CD14-positive monocyte (primary cell): Measurements from ENCODE around the gene KMT2B. TPM values are rescaled to one million over a fixed set of nuclear protein-coding genes. Genes with fewer than 3 reads are reported as not detected.
A peak's percentile ranks its signal among the peaks of the same experiment; 100 is the strongest.

Source experiments
- DNase-seq, 3 donors: peaks; one replicate each; pipeline ENCODE4 v3.0.0-alpha.2; 2011 to 2022
- H2AFZ ChIP-seq: 2 replicates; pipeline ENCODE4 v1.6.0; 2012; ENCODE audit warnings: mild to moderate bottlenecking, low read depth, low read length, inconsistent platforms; ENCODE audit not compliant: insufficient read depth, poor library complexity, severe bottlenecking
- H3K27ac ChIP-seq, 2 donors: 1 replicate in 1 of 2; 2 replicates in 1 of 2; pipeline ENCODE4 v1.5.1; 2012 to 2013; ENCODE audit warnings: low read length in 2 of 2, control low read depth in 1 of 2, inconsistent platforms in 1 of 2, low read depth in 1 of 2, mild to moderate bottlenecking in 1 of 2
- H3K27me3 ChIP-seq, 2 donors: one replicate each; pipeline versions ENCODE4 v1.6.0 to v1.6.1; 2011 to 2013; ENCODE audit warnings: low read length in 2 of 2; ENCODE audit not compliant: control insufficient read depth in 2 of 2, insufficient read depth in 2 of 2
- H3K36me3 ChIP-seq, 2 donors: replicated peaks in 1 of 2; 1 replicate in 1 of 2; 2 replicates in 1 of 2; pipeline versions ENCODE4 v1.5.1 to v1.6.1; 2012 to 2013; ENCODE audit warnings: low read length in 2 of 2, control low read depth in 1 of 2, inconsistent platforms in 1 of 2, mild to moderate bottlenecking in 1 of 2; ENCODE audit not compliant: insufficient read depth in 2 of 2, control insufficient read depth in 1 of 2
- H3K4me1 ChIP-seq, 2 donors: 1 replicate in 1 of 2; 2 replicates in 1 of 2; pipeline versions ENCODE4 v1.5.1 to v1.6.1; 2012 to 2013; ENCODE audit warnings: low read length in 2 of 2, control low read depth in 1 of 2, inconsistent platforms in 1 of 2, mild to moderate bottlenecking in 1 of 2, moderate library complexity in 1 of 2; ENCODE audit not compliant: insufficient read depth in 2 of 2, control insufficient read depth in 1 of 2
- H3K4me2 ChIP-seq: replicated peaks from 2 replicates; pipeline ENCODE3; 2012; ENCODE audit warnings: low read length, moderate library complexity, mild to moderate bottlenecking; ENCODE audit not compliant: poor library complexity, severe bottlenecking; ENCODE audit errors: extremely low read depth
- H3K4me3 ChIP-seq, 3 experiments: fragments of 200-600 bp in 1 of 3; sonication (generic) in 1 of 3; replicated peaks in 1 of 3; 1 replicate in 2 of 3; 2 replicates in 1 of 3; pipeline ENCODE4 v1.5.1; 2011 to 2013; ENCODE audit warnings: low read length in 3 of 3, mild to moderate bottlenecking in 3 of 3, control low read depth in 2 of 3, low read depth in 2 of 3, inconsistent platforms in 1 of 3, moderate library complexity in 1 of 3
- H3K79me2 ChIP-seq: 2 replicates; pipeline ENCODE4 v1.6.0; 2012; ENCODE audit warnings: mild to moderate bottlenecking, control low read depth, inconsistent platforms, low read length, moderate library complexity; ENCODE audit not compliant: insufficient read depth
- H3K9ac ChIP-seq: 2 replicates; pipeline ENCODE4 v1.6.0; 2017; ENCODE audit warnings: low read length, mild to moderate bottlenecking; ENCODE audit not compliant: insufficient read depth, poor library complexity, severe bottlenecking
- H3K9me3 ChIP-seq, 2 donors: replicated peaks in 1 of 2; 1 replicate in 1 of 2; 2 replicates in 1 of 2; pipeline versions ENCODE4 v1.5.1 to v1.6.1; 2012 to 2013; ENCODE audit warnings: low read length in 2 of 2, control low read depth in 1 of 2; ENCODE audit not compliant: control insufficient read depth in 1 of 2, insufficient read depth in 1 of 2
- H4K20me1 ChIP-seq: 2 replicates; pipeline ENCODE4 v1.6.0; 2012; ENCODE audit warnings: mild to moderate bottlenecking, low read length, control low read depth, moderate library complexity; ENCODE audit not compliant: insufficient read depth
- H3K27ac Mint-ChIP-seq, 7 donors: one replicate each; pipeline ENCODE4 v1.8.0; 2020; ENCODE audit warnings: mild to moderate bottlenecking in 7 of 7, mixed read lengths in 7 of 7, moderate library complexity in 6 of 7, inconsistent platforms in 2 of 7
- H3K27me3 Mint-ChIP-seq, 3 donors: one replicate each; pipeline ENCODE4 v1.8.0; 2021 to 2022; ENCODE audit warnings: low read depth in 3 of 3, mild to moderate bottlenecking in 3 of 3, mixed read lengths in 3 of 3, moderate library complexity in 3 of 3, inconsistent platforms in 1 of 3
- H3K36me3 Mint-ChIP-seq, 2 donors: one replicate each; pipeline ENCODE4 v1.8.0; 2020; ENCODE audit warnings: mixed read lengths in 2 of 2, inconsistent platforms in 1 of 2, mild to moderate bottlenecking in 1 of 2
- H3K4me1 Mint-ChIP-seq: one replicate; pipeline ENCODE4 v1.8.0; 2020; ENCODE audit warnings: mild to moderate bottlenecking, mixed read lengths
- H3K4me3 Mint-ChIP-seq, 2 donors: one replicate each; pipeline ENCODE4 v1.8.0; 2020; ENCODE audit warnings: mild to moderate bottlenecking in 2 of 2, mixed read lengths in 2 of 2, moderate library complexity in 1 of 2
- H3K9me3 Mint-ChIP-seq, 7 donors: one replicate each; pipeline ENCODE4 v1.8.0; 2020 to 2022; ENCODE audit warnings: mixed read lengths in 7 of 7, mild to moderate bottlenecking in 6 of 7, moderate library complexity in 6 of 7, inconsistent platforms in 2 of 7
- WGBS: methylation state at CpG from one replicate; pipeline ENCODE4 v1.1.5; 2013; ENCODE audit warnings: missing lambda C conversion rate; ENCODE audit not compliant: insufficient coverage; 5-methylcytosine and 5-hydroxymethylcytosine counted together
- intact Hi-C, 2 donors: fragments of 100-400 bp; cut with micrococcal nuclease; formaldehyde crosslinking; loops; one replicate each; pipeline versions ENCODE4 v1.15.0 to v1.15.1; 2023
- polyA plus RNA-seq, 3 donors: library from polyadenylated mRNA; depleted of rRNA in 1 of 3; unstranded in 2 of 3; stranded (reverse) in 1 of 3; fragments of 300-500 nt in 2 of 3; fragments of >200 nt in 1 of 3; fragmentation: Illumina TruSeq in 2 of 3; gene quantifications; 1 replicate in 2 of 3; 2 replicates in 1 of 3; pipeline ENCODE4 v1.2.3, GENCODE V29; 2012 to 2021
- TF ChIP-seq, protein P1 (sequence below): fragments of 200-600 bp; IDR thresholded peaks from one replicate; pipeline ENCODE4 v1.8.0; 2022; ENCODE audit warnings: antibody characterized with exemption, mild to moderate bottlenecking

Gene KMT2B
- polyA plus RNA-seq, 3 donors, result 0.32 to 63.6 (median 0.65) TPM

DNA sequence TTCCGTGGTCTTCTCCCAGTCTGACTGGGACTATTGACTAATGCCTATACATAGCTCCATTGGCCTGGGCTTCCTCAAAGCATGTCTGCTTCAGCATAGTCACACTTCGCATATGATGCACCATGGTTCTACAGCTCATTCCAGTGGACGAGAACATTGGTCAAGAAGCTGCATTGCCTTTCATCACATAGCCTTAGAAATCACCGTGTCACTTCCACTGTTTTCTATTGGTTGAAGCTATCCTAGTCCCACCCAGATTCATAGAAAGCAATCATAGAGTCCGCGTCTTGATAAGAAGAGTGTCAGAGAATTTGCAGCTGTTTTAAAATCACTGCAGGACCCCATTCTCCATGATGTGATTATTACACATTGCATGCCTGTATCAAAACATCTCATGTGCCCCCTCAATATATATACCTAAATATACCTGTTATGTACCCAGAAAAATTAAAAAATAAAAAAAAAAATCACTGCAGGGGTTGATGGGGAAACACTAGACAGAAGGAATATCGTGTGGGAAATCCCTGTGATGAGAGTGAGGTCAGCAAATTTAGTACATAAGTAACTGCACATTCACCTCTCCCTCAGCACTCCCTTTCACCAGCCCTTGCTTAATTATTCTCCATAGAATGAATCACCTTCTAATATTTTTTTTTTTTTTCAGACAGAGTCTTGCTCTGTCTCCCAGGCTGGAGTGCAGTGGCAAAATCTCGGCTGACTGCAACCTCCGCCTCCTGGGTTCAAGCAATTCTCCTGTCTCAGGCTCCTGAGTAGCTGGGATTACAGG, 55.4 kb downstream of the KMT2B start:
- H2AFZ ChIP-seq, result no peak overlapping the region
- H3K4me2 ChIP-seq, result no peak overlapping the region
- peak overlapping the region in 1 of 7 donors; percentile 50 for H3K27ac Mint-ChIP-seq
- peaks cover 20% of the 10 kb centered on the region for H3K79me2 ChIP-seq
- H3K27me3 Mint-ChIP-seq, result peaks cover 0 to 5% (median 4%) of the 10 kb centered on the region in 3 donors
- no peak overlapping the region for H3K9ac ChIP-seq
- TF ChIP-seq, protein P1, sequence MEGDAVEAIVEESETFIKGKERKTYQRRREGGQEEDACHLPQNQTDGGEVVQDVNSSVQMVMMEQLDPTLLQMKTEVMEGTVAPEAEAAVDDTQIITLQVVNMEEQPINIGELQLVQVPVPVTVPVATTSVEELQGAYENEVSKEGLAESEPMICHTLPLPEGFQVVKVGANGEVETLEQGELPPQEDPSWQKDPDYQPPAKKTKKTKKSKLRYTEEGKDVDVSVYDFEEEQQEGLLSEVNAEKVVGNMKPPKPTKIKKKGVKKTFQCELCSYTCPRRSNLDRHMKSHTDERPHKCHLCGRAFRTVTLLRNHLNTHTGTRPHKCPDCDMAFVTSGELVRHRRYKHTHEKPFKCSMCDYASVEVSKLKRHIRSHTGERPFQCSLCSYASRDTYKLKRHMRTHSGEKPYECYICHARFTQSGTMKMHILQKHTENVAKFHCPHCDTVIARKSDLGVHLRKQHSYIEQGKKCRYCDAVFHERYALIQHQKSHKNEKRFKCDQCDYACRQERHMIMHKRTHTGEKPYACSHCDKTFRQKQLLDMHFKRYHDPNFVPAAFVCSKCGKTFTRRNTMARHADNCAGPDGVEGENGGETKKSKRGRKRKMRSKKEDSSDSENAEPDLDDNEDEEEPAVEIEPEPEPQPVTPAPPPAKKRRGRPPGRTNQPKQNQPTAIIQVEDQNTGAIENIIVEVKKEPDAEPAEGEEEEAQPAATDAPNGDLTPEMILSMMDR, result no peak
- no peaks in the 10 kb centered on the region for H4K20me1 ChIP-seq
- no peak overlapping the region for H3K27ac ChIP-seq
- 100% methylated on average over 2 of the region's 9 CpGs for WGBS
- peaks cover 6 to 14% of the 10 kb centered on the region in 2 donors for H3K36me3 Mint-ChIP-seq
- H3K4me1 Mint-ChIP-seq, result peaks cover 23% of the 10 kb centered on the region
- no peak overlapping the region for H3K4me3 ChIP-seq
- no peaks in the 10 kb centered on the region for H3K27me3 ChIP-seq
- peaks cover 14 to 19% of the 10 kb centered on the region in 2 donors for H3K4me1 ChIP-seq
- no peaks in the 10 kb centered on the region for H3K36me3 ChIP-seq
- H3K9me3 ChIP-seq, result no peaks in the 10 kb centered on the region
- intact Hi-C loops, result loop anchor here in 1 of 2 donors (10.0 kb wide), 2 partner anchors 102 to 282 kb away; partner anchors contain the start of genes THAP8 and WDR62
- peaks cover 0 to 2% (median 0%) of the 10 kb centered on the region in 7 donors for H3K9me3 Mint-ChIP-seq
- H3K4me3 Mint-ChIP-seq, result no peak overlapping the region
- DNase-seq, result peak in 2 of 3 donors; percentile 20 to 71

DNA sequence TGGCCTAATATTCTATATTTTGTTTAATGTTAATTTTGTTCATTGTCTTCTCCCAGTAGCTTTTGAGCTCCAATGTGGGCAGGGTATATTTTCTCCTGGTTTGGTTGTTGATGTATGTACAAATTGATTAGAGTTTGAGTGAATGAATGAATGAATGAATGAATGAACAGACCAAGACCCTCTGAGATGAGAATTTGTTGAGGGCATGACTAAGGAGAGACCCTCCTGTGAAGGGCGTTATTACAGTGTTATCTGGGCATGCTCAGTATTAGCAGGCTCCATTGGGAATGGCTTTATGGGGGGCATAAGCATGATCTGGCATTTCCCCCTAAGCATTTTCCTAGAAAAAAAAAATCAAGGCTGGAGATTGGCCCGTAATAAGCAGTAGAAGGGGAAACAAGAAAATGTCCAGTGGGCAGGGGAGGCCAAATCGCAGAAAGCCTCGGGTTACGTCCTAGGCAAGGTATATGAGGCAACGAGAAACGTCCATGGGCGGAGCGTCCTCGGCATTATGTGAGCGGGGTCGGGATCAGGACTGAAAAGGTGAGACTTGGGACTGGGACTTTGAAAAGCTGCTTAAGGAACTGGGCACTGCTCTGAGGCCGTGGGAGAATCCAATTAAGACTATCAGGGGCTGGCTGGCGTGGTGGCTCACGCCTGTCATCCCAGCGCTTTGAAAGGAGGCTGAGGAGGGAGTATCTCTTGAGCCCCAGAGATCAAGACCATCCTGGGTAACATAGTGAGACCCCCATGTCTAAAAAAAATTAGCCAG, 56.7 kb downstream of the KMT2B start:
- Histone ChIP-seq H3K27ac (no peak overlapping the region), H3K79me2 (peaks cover 20% of the 10 kb centered on the region), H3K9ac (no peak overlapping the region), H3K4me3 (peak overlapping the region in 2 of 3 experiments; percentile 3 to 80), H3K36me3 (peaks cover 0 to under 1% of the 10 kb centered on the region in 2 donors), H3K9me3 (no peaks in the 10 kb centered on the region), H3K4me2 (peak overlapping the region; percentile 87), H2AFZ (peak overlapping the region; percentile 70), H3K27me3 (no peaks in the 10 kb centered on the region), H3K4me1 (peaks cover 14 to 19% of the 10 kb centered on the region in 2 donors), H4K20me1 (no peaks in the 10 kb centered on the region)
- TF ChIP-seq, protein P1, result no peak
- DNase-seq, result no peak
- Mint-ChIP-seq H3K27me3 (peaks cover 0 to 5% (median 4%) of the 10 kb centered on the region in 3 donors), H3K9me3 (peaks cover 0 to 2% (median 0%) of the 10 kb centered on the region in 7 donors), H3K36me3 (peaks cover 8 to 12% of the 10 kb centered on the region in 2 donors), H3K4me1 (peaks cover 23% of the 10 kb centered on the region), H3K27ac (peak overlapping the region in 2 of 7 donors; percentile 67 to 80), H3K4me3 (peak overlapping the region; percentile 84 to 85)
- intact Hi-C loops, result loop anchor here in 1 of 2 donors (5.0 to 10.0 kb wide), 3 partner anchors 32 to 280 kb away; partner anchors contain the start of genes IGFLR1, THAP8 and WDR62
- WGBS, result 66% methylated on average over 15 of the region's 16 CpGs
